GM18505 (cell line): Measurements from ENCODE around the gene BRD1.

Experiments used
- ATAC-seq: cut with Tn5 transposase; IDR thresholded peaks from one replicate; pipeline ENCODE4 v1.9.1; 2021; ENCODE audit not compliant: unreplicated experiment
- POLR2A ChIP-seq: IDR thresholded peaks from 4 replicates; pipeline ENCODE4 v1.6.1; 2011; ENCODE audit warnings: borderline replicate concordance; ENCODE audit not compliant: insufficient read depth, insufficient read length; ENCODE audit errors: extremely low read depth

BRD1 gene

GRCh38 chr22:49848690-49849160 lies 21.1 kb upstream of the BRD1 start:
- no peak for TF ChIP-seq POLR2A
- ATAC-seq = no peak

GRCh38 chr22:49847751-49848689 lies 20.3 kb upstream of the BRD1 start:
- TF ChIP-seq POLR2A = no peak
- no peak for ATAC-seq

GRCh38 chr22:49845666-49846459 lies 18.2 kb upstream of the BRD1 start:
- no peak for TF ChIP-seq POLR2A
- no peak for ATAC-seq

GRCh38 chr22:49845241-49845640 lies 17.6 kb upstream of the BRD1 start:
- TF ChIP-seq POLR2A = no peak
- no peak for ATAC-seq

- no peak for ATAC-seq
- TF ChIP-seq POLR2A = peak; percentile 35
Measured at GRCh38 chr22:49838771-49839717, 11.4 kb upstream of the BRD1 start.

- TF ChIP-seq POLR2A = no peak
Measured at GRCh38 chr22:49833340-49834007, 5.8 kb upstream of the BRD1 start.

GRCh38 chr22:49829044-49829853 lies 1.6 kb upstream of the BRD1 start:
- TF ChIP-seq POLR2A = no peak
- no peak for ATAC-seq

More at GRCh38 chr22:49833340-49834007, 5.8 kb upstream of the BRD1 start:
- no peak for ATAC-seq

GRCh38 chr22:49828599-49828965 lies 909 bp upstream of the BRD1 start:
- no peak for ATAC-seq
- TF ChIP-seq POLR2A = no peak

- no peak for TF ChIP-seq POLR2A
- no peak for ATAC-seq
Measured at GRCh38 chr22:49827271-49827852, 311 bp downstream of the BRD1 start.

- ATAC-seq = no peak
- TF ChIP-seq POLR2A = no peak
Measured at GRCh38 chr22:49826603-49827270, 936 bp downstream of the BRD1 start.
